COLO668 (cell line): Measurements from ENCODE around the gene KCNN3.

ENCODE experiments used
- DNase-seq: peaks from one replicate; lab custom pipeline; 2025; ENCODE audit not compliant: unreplicated experiment; lab: John Stamatoyannopoulos, UW

Gene KCNN3

DNA sequence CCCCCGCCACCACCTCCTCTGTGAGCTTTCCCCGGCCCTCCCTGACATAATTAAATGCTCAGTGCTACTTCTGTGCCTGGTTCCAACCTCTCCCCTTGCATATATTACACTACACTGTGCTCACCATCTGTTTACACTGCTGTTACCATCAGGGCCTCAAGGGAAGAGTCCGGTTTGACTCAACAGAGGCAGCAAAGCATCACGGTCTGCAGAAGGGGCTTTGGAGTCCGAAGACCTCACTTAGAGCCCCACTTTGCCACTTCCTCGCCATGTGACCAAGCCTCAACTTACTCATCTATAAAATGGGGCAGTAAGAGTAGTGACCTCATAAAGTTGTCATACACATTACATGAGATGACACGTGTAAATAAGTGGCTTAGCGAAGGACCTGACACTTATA lies 27.4 kb downstream of the KCNN3 start:
- no peak for DNase-seq

DNA sequence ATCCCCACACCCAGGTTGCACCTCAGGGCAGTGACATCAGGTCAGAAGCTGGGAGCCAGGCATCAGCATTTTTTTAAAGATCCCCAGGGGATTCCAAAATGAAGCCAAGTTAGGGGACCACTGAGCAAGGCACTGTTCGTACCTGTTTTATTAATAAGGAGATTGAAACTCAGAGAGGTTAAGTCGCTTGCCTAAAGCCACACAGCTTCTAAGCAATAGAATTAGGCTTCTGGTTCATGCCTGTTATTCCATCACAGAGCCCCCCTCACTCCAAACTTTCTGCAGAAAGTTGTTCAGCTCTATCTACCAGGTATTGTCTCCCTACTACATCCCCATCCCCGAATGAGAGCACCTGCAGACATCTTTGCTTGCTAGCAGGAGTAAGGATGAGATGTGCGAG lies 28.7 kb downstream of the KCNN3 start:
- DNase-seq, result no peak

DNA sequence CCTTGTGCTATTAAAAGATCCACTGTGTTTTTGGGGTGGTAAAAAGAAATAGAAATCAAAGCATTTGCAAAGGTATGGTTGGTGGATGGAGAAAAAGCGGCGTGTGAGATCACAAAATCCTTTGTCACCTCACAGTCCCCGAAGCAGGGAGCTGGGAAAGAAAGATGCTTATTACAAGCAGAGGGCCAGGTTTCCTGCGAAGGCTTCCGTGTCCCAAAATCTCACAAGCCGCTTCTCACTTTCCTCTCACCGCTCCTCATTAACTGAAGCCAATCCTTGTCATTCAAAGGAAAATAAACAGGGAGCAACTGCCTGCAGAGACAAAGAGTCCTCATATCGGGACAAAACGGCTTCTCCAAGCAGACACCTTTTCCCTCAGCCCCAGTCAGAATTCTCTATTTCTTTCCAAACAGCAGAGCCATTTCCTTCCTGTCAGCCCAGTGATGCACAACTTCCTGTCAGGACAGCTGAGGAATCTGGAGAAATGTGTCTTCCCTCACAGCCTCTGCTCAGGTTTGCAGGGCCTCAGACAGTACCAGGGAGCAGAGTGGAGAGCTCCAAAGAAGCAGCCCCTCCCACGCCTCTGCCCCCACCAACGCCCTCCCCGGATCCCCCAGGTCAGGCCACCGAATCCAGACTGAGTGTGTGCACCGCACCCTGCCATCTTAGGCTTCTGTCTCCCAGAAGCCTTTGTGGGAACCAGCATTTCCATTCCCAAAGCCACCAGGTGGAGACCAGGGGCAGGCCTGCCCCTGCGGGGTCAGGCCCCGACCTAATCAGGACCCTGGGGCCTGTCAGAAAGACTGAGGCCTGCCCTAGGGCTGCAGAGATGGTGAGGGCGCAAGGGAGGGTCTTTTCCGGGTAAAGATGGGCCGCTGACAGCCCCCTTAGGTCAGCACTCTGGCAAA lies 29.6 kb downstream of the KCNN3 start:
- DNase-seq, result no peak

DNA sequence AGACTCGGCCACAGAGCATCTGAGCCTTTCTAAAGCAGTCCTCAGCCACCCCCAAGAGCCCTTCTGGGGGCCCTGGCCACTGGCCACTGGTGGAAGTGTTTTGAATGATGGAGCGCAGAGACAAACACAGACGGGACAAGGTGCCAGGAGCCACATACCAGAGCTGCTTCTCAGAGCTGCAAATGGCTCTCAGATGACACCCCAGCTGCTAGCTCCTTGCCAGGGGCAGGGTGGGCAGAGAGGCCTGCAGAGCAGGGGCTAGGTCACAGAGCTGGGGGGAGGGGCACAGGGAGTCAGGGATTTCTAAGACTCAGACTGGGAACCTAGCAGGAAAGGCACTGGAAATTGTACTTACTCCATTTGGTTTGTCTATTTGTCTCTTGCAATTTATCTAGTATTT lies 30.4 kb downstream of the KCNN3 start:
- no peak for DNase-seq

DNA sequence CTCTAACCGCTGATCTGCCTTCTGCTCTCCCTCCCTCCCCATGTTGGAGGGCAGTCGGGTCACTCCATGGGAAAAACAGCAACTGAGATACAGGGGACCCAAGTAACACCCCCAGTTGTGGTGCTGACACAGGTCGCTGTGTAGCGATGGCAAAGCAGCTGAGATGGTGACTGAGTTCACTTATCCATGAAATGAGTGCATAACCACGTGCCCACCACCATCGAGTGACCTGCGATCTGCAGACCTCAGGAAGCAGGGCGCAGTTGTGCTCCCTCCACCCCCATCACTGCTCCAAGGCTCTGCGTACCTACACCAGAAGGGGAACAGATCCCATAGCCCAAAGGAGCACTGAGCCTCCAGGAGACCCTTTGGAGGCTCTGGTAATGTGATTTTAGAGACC lies 31.1 kb downstream of the KCNN3 start:
- no peak for DNase-seq

DNA sequence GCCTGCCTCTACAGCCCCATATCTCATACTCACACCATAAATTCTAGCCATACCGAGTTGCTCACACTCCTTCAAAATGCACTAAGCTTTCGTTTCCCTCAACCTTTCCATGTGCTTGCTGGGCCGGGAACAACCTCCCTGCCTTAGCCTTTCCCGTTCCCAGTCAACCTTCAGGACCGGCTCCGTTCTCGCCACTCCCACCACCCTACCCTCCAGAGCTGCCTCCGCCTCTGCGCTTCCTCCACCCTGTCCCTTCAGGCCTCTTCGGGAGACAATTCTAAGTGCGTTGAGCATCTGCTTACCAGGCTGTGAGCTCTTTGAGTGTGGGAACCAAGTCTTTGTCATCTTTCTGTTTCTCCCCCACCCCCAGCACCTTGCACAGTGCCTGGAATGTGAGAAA lies 31.6 kb downstream of the KCNN3 start:
- no peak for DNase-seq

DNA sequence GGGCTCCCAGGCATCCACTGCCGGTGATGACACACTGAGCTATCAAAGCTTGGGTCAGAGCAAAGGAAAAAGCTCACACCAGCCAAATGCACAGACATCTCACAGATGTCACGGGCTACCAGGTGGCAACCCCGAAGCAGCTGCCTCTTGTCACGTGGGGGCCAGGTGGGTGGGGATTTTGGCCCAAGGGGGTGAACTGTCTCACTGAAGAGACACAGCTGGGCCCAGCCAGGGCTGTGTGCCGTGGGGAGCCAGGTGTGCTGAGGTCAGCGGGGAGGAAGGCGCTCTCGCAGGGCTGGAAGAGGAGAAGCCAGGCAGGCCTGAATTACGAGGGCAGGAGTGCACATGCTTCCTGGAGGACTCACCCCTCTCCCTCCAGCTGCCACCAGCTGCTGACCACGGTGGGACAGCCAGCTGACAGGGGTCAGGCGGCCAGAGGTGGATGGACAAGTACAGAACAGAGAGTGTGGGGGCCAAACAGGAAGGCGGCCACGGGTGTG lies 32.4 kb downstream of the KCNN3 start:
- peak; percentile 89 for DNase-seq

DNA sequence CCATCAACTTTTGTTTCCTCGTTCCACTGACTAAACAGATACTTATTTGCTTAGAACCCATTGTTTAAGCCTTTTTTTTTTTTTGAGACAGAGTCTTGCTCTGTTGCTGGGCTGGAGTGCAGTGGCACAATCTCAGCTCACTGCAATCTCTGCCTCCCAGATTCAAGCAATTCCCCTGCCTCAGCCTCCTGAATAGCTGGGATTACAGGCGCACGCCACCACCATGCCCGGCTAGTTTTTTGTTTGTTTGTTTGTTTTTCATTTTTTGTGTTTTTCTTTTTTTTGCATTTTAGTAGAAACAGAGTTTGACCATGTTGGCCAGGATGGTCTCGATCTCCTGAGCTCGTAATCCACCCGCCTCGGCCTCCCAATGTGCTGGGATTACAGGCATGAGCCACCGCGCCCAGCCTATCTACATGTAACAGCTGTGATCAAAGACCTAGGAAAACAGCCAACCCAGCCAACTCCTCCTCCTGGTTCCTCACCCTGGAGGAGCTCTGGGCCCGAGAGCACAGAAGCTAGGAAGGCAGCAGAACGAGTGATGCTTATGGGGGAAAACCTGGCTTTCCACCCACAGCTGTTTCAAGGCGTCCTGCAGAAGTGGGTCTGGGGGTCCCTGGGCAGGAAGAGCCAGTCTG lies 32.9 kb downstream of the KCNN3 start:
- no peak for DNase-seq

DNA sequence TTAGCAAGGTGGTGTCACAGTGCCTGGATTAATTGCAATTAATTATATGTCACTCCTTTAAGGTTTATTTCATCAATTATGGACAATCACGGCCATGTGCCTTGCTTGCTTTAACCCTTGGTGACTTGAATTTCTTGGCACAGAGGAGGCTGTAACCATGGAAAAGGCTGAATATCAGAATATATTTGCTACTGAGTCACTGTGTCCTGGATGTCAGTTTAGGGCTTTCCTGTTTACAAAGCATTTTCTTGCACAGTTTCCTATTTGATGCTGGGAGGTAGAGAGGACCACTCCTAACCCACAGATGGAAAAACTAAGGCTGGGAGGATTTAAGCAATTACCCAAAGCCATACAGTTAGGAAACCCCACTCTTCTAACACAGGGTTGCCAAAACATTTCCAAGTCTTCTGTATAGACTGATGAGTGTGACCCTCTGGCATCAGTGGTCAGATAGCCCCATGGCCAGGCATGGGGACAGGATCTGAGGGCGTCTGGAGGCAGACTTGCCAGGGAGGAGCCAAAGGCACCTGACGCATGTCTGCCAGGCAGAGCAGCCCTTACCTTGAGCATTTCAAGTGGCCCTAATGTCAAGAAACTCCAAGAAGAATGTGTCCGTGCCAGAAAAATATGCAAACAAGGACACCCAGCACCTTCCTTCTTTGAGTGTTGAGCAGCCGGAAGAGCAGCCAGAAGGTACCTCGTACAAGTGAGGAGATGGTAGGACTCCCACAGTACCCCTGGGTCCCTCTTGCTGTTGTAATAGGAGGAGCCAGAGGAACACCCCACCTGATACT lies 34.4 kb downstream of the KCNN3 start:
- DNase-seq, result no peak

DNA sequence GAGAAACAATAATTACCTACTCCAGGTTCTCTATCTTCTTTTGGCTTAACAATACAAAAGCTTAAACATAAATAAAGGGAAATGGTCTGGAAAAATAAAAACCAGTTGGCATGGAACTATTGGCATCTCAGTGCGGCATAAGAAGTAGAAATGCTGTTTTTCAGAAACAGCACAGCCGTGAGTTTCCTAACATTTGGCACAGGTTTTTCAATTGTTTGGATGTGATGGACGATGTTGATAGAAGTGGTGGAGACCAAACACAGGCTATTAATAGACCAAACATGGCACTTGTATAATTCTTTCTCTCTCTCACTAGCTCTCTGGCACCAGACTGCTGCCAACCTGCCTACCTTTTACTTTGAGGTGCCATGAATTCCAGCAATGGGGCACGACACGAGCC lies 36.2 kb downstream of the KCNN3 start:
- no peak for DNase-seq

DNA sequence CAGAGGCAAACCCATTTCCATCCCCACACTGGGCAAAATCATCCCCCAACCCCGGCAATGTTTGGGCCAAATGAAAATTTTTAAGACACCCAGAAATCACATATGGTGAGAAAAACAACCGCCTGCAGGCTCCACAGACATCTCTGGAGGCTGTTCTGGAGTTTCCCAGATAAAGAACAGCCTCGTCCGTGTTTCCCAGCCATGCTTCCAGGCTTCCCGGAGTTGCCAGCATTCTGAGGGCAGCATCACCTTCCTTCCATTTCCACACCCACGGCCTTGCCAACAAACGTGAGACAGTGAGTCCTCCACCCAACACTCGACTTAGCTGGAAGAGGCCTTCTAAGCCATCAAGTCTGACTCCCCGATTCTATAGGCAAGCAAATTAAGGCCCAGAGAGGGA lies 36.9 kb downstream of the KCNN3 start:
- no peak for DNase-seq

DNA sequence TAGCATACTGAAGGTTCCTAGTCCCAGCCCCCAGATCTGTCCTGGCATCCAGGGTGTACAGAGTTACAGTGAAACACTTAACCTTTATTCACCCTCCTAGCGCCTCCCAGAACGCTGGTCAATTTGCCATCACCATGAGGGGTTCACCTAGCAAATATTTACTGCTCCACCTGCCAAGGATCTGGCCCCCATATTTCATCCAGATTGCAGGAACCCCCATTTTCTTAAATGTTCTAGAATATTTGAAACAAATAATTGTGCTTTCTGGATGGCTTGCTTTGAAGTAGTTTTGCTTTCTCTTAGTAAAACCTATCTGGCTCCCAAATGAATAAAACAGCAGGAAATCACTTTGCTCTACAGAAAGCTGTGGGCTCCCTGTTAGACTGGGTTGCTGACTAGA lies 37.7 kb downstream of the KCNN3 start:
- no peak for DNase-seq

DNA sequence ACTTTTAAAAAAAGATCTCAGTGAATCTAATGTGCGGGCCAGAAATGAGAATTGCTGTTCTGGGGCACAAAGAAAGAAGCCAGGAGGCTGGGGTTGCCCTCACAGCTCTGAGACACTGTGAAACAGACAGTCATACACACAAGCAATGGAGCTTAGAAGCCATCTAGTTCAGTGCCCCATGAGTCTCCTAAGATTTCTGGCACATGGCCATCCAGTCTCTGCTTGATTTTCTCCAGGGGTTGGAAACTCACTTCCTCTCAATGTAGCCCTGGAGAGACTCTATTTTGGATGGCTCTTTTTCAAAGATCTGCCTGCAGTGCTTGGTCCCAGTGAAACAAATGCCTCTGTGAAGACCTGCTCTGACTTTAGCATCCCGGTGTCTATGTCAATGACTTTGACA lies 38.6 kb downstream of the KCNN3 start:
- no peak for DNase-seq

DNA sequence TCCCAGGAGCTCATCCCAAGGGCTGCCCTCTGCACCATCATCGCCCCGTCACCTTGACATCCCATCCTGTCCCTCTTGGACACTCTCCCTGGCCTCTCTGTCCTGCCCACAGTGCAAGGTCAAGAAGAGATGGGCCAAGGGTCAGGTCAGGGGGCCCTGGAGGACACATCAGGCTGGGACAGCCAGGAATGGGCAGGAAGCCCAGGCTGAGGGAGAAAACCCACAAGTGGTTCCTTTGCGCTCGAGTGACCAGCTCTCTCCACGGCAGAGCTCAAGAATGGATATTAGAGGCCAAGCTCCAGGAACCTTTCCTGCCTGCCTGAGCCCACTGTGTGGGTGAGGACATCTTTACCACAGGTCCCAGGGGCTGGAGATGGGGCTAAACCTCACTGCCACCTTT lies 41.0 kb downstream of the KCNN3 start:
- no peak for DNase-seq

DNA sequence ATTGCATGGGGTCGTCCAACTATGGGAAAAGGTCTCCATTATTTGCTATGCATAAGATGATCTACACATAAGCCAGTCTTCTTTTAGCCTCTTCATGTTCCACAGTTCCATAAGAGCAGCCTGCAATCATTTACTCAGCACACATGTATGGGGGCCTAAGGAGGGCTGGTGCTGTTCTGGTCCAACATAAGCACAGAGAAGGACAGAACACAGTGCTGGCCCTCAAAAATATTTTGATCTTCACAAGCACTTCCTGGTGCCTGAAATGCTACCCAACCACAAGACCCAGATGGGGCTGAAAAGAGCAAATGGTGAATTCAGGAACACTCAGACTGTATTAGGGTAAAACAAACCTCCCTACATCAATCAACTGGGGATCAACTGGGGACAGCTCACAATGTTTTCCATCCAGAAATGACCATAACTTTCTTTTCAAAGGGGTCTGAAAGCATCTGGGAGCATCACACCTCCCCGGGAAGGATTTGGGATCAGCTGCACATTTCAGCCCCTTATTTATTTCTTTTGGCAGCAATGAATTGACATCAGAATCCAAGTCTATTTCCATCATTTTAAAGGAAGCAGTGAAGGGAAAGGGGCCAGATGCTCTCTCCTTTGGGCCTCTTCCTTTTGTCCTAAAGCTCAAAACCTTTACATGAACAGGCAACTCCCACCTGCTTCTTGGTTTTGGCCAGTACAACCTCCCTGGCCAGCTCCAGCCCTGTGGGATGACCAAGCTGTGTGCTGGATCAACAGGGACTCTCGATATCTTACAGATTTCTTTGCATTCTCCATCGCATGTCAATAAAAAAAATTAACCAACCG lies 45.7 kb downstream of the KCNN3 start:
- DNase-seq, result no peak

DNA sequence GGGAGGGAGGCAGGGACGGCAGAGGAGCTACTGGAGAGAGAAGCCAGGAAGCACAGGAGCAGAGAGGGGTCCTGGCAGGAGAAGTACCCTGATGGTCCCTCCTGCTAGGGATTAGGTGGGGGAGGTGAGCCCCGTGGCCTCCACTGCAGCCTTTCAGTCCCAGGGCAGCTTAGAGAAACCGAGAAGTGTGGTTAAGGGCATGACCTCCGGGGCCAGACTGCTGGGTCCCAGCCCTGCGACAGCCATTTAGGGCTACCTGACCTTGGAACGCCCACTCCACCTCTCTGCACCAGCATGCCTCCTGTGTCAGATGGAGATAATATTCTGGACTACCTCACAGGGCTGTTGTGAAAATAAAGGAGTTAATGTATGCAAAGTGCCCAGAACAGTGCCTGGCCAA lies 47.4 kb downstream of the KCNN3 start:
- DNase-seq, result no peak

DNA sequence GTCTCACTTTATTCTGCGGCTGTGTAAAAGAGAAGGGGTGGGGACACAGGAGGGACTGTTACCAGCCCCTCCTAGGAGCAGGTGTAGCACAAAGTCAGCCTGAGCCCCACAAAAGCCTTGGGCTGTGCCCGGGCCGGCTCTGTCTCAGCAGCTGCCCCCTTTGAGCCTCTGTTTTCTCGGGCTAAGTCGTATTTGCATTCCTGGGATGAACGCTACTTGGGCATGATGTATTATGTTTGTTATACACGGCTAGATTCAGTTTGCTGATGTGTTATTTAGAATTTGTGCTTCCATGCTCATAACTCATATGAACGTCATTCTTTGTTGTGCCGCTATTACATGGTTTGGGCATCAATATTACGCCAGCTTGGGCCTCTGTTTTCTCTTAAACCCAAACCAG lies 47.8 kb downstream of the KCNN3 start:
- DNase-seq, result no peak

DNA sequence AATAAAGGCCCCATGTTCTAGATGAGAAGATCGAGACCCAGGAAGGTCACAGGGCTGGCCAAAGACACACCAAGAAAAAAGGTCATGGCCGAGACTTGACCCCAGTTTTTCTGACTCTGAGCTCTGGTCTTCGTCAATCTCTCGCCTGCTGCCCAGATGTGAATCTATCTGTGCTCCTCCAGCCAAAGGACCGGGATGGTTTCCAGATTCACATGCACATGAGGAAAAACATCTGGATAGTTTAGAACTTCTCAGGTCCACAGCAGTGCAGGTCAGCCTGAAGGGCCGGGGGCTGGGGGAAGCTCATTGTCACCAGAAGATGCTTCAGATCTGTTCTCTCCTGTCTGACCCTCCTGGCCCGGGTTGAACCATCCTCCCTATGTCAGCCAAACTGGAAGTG lies 49.0 kb downstream of the KCNN3 start:
- DNase-seq, result no peak

DNA sequence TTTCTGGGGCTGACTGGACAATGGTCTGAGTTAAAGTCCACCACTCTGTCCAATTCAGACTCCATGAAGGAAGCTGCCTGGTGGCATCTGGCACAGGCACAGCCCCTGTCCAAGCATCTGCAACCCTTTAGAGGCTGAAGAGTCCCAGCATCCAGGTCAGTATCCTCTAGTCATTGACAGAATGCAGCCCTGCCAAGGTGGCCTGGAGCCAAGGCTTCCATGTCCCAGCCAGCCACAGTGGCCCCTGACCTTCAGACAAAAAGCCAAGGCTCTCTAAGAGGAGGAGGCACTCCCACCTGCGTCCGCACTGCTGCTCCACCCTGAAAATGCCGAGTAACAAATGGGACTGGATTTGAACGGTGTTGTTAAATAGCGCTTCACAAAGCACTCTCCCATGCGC lies 49.4 kb downstream of the KCNN3 start:
- no peak for DNase-seq

DNA sequence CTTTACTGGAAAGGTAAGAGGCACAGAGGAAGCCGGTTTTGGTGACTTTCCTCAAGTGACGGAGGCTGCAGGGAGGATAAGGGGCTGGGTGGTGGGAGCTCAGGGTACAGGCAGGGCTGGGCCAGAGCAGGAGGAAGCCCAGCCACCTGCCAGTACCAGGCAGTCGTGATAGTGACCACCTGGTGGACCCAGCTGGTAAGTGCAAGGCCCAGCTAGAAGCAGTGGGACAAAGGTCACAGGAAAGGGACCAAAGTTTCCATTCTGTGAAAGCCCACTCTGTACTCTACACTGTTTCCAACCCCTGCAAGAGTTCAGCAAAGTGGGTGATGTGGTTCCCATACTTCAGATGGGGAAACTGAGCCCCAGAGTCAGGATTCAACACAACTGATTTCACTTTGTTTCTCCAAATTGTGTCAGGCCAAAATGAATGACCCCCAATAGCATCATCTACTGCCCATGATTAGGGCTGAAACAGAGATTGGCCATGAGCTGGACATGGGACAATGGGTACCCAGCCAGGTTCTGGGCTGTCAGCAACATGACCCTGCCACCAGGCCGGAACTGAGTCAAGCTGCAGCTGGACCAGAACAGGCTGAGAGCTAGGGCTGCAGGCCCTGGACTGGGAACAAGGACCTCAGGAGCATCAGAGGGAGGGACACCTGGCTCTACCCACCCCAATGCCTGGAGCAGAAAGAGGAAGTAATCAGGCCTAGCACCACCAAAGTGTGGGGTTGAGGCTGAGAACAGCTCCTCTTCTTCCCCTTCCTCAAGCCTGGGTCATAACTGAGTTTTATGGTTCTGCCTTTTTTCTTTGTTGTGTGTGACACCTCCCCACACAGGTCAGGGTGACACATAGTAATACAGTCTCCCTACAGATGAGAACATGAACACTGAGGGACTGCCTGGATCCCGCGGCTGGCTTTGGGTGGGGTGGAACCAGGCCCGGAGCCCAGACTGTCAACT lies 50.2 kb downstream of the KCNN3 start:
- peak; percentile 35 for DNase-seq
